HG03342 (cell line): ENCODE results near the gene CACFD1.
A peak's percentile ranks its signal among the peaks of the same experiment; 100 is the strongest.
"Not testable (repeated sequence)": the region's sequence is repeated elsewhere in the genome, so short reads cannot be mapped to it uniquely, and the experiment has no call there.

Experiments used
- ATAC-seq: cut with Tn5 transposase; IDR thresholded peaks from one replicate; pipeline ENCODE4 v1.9.1; 2021; ENCODE audit warnings: mild to moderate bottlenecking, moderate library complexity; ENCODE audit not compliant: unreplicated experiment

The CACFD1 gene

GRCh38 chr9:133439337-133439736 lies 20.4 kb upstream of the CACFD1 start:
- ATAC-seq = no peak

- ATAC-seq = peak; percentile 71
Observed at GRCh38 chr9:133440874-133441273, 18.9 kb upstream of the CACFD1 start.

- no peak for ATAC-seq
Observed at GRCh38 chr9:133441571-133441970, 18.2 kb upstream of the CACFD1 start.

GRCh38 chr9:133443248-133443647 lies 16.5 kb upstream of the CACFD1 start:
- ATAC-seq = no peak

GRCh38 chr9:133443982-133444381 lies 15.8 kb upstream of the CACFD1 start:
- ATAC-seq = no peak

GRCh38 chr9:133445293-133445969 lies 14.3 kb upstream of the CACFD1 start:
- no peak for ATAC-seq

- ATAC-seq = no peak
Observed at GRCh38 chr9:133448487-133448972, 11.2 kb upstream of the CACFD1 start.

GRCh38 chr9:133449760-133450159 lies 10.0 kb upstream of the CACFD1 start:
- ATAC-seq = no peak

- ATAC-seq = not testable (repeated sequence)
Observed at GRCh38 chr9:133451865-133452264, 7.9 kb upstream of the CACFD1 start.

- no peak for ATAC-seq
Observed at GRCh38 chr9:133452562-133452961, 7.2 kb upstream of the CACFD1 start.

- ATAC-seq = no peak
Observed at GRCh38 chr9:133453651-133454050, 6.1 kb upstream of the CACFD1 start.

GRCh38 chr9:133454325-133454724 lies 5.5 kb upstream of the CACFD1 start:
- ATAC-seq = no peak

- no peak for ATAC-seq
Observed at GRCh38 chr9:133454943-133455673, 4.7 kb upstream of the CACFD1 start.

- ATAC-seq = no peak
Observed at GRCh38 chr9:133455936-133456335, 3.8 kb upstream of the CACFD1 start.

GRCh38 chr9:133456409-133456808 lies 3.4 kb upstream of the CACFD1 start:
- no peak for ATAC-seq

- ATAC-seq = no peak
Observed at GRCh38 chr9:133457233-133457632, 2.5 kb upstream of the CACFD1 start.

GRCh38 chr9:133457748-133458147 lies 2.0 kb upstream of the CACFD1 start:
- ATAC-seq = no peak

GRCh38 chr9:133458643-133459312 lies 1.0 kb upstream of the CACFD1 start:
- no peak for ATAC-seq

GRCh38 chr9:133460405-133461175 lies 812 bp downstream of the CACFD1 start:
- ATAC-seq = peak; percentile 26

- no peak for ATAC-seq
Observed at GRCh38 chr9:133461975-133462374, 2.2 kb downstream of the CACFD1 start.

GRCh38 chr9:133463234-133463863 lies 3.6 kb downstream of the CACFD1 start:
- ATAC-seq = no peak
